Measurements from ENCODE around the gene MINDY3. TPM values are rescaled to one million over a fixed set of nuclear protein-coding genes. Genes with fewer than 3 reads are reported as not detected.
A peak's percentile ranks its signal among the peaks of the same experiment; 100 is the strongest.

Gene MINDY3
- total and polyA plus RNA-seq, 2 experiments from 2014 or later = 14.5 to 20.4 TPM

DNA sequence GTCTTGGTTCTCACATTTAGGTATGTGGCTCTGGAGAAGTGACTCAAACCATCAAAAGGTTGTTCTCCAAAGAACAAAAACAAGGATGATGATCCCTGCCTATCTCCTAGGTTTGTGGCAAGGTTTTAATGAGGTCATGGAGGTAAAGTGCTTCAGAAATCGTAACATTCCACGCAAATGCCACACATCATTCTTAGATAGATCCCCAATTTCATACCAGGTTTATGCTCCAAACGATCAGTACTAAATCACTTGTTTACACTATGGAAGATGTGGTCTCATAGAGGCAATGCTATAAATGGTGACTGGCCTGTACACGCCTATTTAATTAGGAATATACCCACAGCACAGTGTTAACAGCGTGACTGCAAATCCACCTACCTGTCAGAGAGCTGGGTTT is 66.6 kb downstream of the MINDY3 start:
- no peak for DNase-seq (ENCODE audit: low read depth in 1 of 2, low spot score in 1 of 2)
- Histone ChIP-seq H3K27ac (no peak overlapping the region), H3K36me3 (no peaks in the 10 kb centered on the region), H3K27me3 (no peaks in the 10 kb centered on the region), H3K4me1 (ENCODE audit: low read depth) (peaks cover 26% of the 10 kb centered on the region), H3K9me3 (ENCODE audit: low read depth) (no peaks in the 10 kb centered on the region), H3K4me3 (no peak overlapping the region)
- TF ChIP-seq, protein P1, sequence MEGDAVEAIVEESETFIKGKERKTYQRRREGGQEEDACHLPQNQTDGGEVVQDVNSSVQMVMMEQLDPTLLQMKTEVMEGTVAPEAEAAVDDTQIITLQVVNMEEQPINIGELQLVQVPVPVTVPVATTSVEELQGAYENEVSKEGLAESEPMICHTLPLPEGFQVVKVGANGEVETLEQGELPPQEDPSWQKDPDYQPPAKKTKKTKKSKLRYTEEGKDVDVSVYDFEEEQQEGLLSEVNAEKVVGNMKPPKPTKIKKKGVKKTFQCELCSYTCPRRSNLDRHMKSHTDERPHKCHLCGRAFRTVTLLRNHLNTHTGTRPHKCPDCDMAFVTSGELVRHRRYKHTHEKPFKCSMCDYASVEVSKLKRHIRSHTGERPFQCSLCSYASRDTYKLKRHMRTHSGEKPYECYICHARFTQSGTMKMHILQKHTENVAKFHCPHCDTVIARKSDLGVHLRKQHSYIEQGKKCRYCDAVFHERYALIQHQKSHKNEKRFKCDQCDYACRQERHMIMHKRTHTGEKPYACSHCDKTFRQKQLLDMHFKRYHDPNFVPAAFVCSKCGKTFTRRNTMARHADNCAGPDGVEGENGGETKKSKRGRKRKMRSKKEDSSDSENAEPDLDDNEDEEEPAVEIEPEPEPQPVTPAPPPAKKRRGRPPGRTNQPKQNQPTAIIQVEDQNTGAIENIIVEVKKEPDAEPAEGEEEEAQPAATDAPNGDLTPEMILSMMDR (IDR thresholded peaks at IDR 0.05; ENCODE audit: low read depth, low read length) = no peak

DNA sequence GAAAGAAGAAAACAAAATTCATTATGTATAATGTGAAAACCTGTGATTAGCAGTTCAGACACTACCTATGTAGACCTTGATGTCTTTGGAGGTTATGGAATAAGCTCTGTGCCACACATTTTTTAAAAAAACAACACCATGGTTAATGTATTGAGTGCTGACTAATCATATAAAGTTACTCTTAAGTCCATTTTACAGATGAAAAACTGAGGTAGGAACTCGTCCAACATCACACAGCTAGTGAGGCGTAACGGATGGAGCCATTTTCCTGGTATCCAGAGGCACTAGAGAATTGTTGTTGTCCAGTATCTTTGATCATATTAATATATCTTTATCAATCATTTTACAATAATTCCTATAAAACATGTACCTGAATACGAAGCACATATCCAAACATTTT is 67.5 kb downstream of the MINDY3 start:
- H3K4me3 ChIP-seq = no peak overlapping the region
- TF ChIP-seq, protein P1 (IDR thresholded peaks at IDR 0.05; ENCODE audit: low read depth, low read length) = no peak
- no peaks in the 10 kb centered on the region for H3K27me3 ChIP-seq
- H3K36me3 ChIP-seq = no peaks in the 10 kb centered on the region
- peaks cover 26% of the 10 kb centered on the region for H3K4me1 ChIP-seq (ENCODE audit: low read depth)
- H3K27ac ChIP-seq = no peak overlapping the region
- DNase-seq (ENCODE audit: low read depth in 1 of 2, low spot score in 1 of 2) = no peak
- no peaks in the 10 kb centered on the region for H3K9me3 ChIP-seq (ENCODE audit: low read depth)

DNA sequence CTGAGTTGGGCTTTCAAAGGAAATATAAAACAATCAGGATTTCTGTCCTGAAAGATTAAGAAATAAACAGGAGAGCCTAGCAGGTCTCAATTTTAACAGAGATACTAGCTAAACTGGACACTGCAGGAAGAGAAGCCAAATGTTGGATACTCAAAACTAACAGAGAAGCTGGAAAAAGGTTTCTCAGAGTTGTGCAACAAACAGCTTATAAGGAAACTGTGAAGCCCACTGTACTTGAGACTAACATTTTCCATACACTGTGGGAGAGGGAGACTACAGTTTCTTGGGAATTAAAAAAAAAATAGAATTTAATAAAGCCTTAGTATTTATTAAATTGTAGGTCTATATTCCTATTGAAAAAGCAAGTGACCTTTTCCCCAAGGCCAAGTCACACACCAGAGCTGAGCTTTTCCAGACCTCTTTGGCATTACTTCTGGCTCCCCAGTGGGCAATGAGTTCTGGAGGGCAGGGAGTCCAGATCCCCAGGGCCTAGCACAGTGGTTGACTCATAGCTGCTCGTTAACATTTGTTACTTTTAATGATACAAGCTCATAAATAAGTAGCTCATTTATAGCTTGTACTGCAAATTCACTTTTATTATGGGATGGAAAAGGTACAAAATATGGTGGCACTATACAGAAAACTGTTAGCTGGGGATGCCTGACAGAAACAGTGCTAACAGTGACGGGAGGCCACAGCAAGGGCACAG is 68.3 kb downstream of the MINDY3 start:
- TF ChIP-seq, protein P1 (IDR thresholded peaks at IDR 0.05; ENCODE audit: low read depth, low read length) = no peak
- Histone ChIP-seq H3K36me3 (no peaks in the 10 kb centered on the region), H3K27me3 (no peaks in the 10 kb centered on the region), H3K4me3 (no peak overlapping the region), H3K9me3 (ENCODE audit: low read depth) (no peaks in the 10 kb centered on the region), H3K27ac (peak overlapping the region; percentile 51), H3K4me1 (ENCODE audit: low read depth) (peaks cover 26% of the 10 kb centered on the region)
- peak; percentile 32 to 68 for DNase-seq (ENCODE audit: low read depth in 1 of 2, low spot score in 1 of 2)

DNA sequence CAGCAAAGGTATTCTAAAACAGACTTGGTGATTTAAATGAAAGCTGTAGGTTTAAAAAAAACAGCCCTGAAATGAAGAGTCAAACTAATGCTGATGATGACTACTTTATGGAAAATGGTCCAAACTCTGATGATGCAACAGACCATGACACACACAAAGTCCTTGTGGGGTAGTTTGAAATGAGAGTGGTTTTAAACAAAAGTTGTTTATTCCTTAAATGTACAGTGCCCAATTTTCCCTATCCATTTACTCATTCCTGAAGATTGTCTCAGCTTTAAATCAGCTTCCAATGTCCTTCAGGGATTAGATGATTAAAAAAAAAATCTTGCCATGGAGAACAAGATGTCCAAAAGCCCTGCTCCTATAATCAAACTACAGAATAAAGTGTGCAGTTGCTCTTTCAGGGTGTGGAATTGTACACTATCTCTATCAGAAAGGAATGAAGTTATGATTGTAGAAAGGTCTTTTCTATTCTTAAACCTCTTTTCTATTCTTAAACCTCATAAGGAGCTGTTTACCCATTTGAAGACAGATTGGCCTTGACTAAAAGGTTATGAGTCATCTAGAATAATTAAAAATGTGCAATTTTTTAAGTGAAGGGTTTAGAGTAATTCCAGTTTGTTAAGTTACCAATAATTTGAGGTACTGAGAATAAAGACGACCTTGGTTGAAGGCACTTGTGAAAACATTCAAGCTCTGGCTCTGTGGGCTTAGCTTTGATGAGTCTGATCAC is 70.3 kb downstream of the MINDY3 start:
- H3K9me3 ChIP-seq (ENCODE audit: low read depth) = no peaks in the 10 kb centered on the region
- TF ChIP-seq, protein P1 (IDR thresholded peaks at IDR 0.05; ENCODE audit: low read depth, low read length) = no peak

DNA sequence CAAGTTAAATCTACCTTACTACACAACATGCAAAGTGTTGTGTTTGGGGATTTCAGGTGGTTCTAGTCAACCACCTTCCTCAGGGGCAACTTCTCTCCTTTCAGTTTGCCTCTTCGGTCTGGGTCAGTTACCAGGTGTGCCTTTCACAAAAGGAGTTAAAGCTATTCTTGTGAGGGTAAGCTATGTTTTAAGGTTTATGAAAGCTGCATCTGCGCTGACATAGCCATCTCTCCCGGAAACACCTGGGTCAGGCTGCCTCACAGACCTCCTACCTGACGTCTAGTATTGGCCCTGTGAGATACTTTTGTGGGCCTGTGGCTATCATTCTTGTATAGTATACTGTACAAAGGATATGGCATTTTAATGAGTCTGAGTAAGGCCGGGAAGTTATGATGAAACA is 72.9 kb downstream of the MINDY3 start:
- Histone ChIP-seq H3K27me3 (no peaks in the 10 kb centered on the region), H3K27ac (no peak overlapping the region), H3K4me3 (no peak overlapping the region), H3K9me3 (ENCODE audit: low read depth) (no peaks in the 10 kb centered on the region), H3K36me3 (no peaks in the 10 kb centered on the region), H3K4me1 (ENCODE audit: low read depth) (peaks cover 5% of the 10 kb centered on the region)
- DNase-seq (ENCODE audit: low read depth in 1 of 2, low spot score in 1 of 2) = no peak
- TF ChIP-seq, protein P1 (IDR thresholded peaks at IDR 0.05; ENCODE audit: low read depth, low read length) = no peak

More for the DNA sequence above, 70.3 kb downstream of the MINDY3 start:
- H3K4me1 ChIP-seq (ENCODE audit: low read depth) = peaks cover 15% of the 10 kb centered on the region
- H3K27me3 ChIP-seq = no peaks in the 10 kb centered on the region
- no peak overlapping the region for H3K27ac ChIP-seq
- peak in 1 of 2 donors; percentile 87 for DNase-seq (ENCODE audit: low read depth in 1 of 2, low spot score in 1 of 2)
- H3K36me3 ChIP-seq = no peaks in the 10 kb centered on the region
- no peak overlapping the region for H3K4me3 ChIP-seq

Measured in cardiac muscle cell (in vitro differentiated cells and primary cell).